H1 (cell line): ENCODE results near the gene MGMT. TPM values are rescaled to one million over a fixed set of nuclear protein-coding genes. Genes with fewer than 3 reads are reported as not detected.

ENCODE experiments used
- CTCF ChIA-PET: fragments of 300-600 bp; sonication (Branson Sonifier 250); formaldehyde crosslinking; loops from one replicate; lab custom pipeline; 2021; ENCODE audit not compliant: partially characterized antibody; lab: Charles Lee
- POLR2A ChIA-PET: fragments of 300-600 bp; sonication (Branson Sonifier 250); formaldehyde crosslinking; loops from one replicate; lab custom pipeline; 2021; ENCODE audit warnings: inconsistent platforms; ENCODE audit not compliant: partially characterized antibody; lab: Charles Lee
- DNase-seq, 2 experiments: peaks; one replicate each; pipeline versions ENCODE4 v3.0.0 to v3.0.0-alpha.2; 2010 to 2022; ENCODE audit warnings: low spot score in 2 of 2, low read depth in 1 of 2, mixed read lengths in 1 of 2
- FAIRE-seq: peaks from 2 replicates; lab custom pipeline; 2011; peaks lifted over from hg19 to GRCh38; lab: Jason Lieb, UNC
- H2AFZ ChIP-seq: 2 replicates; pipeline ENCODE4 v1.8.1; 2012; ENCODE audit warnings: low read length, inconsistent platforms
- H2AK5ac ChIP-seq: 2 replicates; pipeline ENCODE4 v1.6.1; 2013; ENCODE audit warnings: low read depth, low read length
- H2BK120ac ChIP-seq: replicated peaks from 2 replicates; pipeline ENCODE3; 2013; ENCODE audit warnings: low read depth, low read length, inconsistent platforms
- H2BK12ac ChIP-seq: 2 replicates; pipeline ENCODE4 v1.6.1; 2013; ENCODE audit warnings: low read depth, low read length
- H2BK15ac ChIP-seq: 2 replicates; pipeline ENCODE4 v1.6.1; 2013; ENCODE audit warnings: low read length
- H2BK20ac ChIP-seq: 2 replicates; pipeline ENCODE4 v1.6.1; 2013; ENCODE audit warnings: low read length
- H2BK5ac ChIP-seq: 2 replicates; pipeline ENCODE4 v1.6.1; 2013; ENCODE audit warnings: low read depth, low read length
- H3K14ac ChIP-seq: 2 replicates; pipeline ENCODE4 v1.6.1; 2013; ENCODE audit warnings: inconsistent platforms; ENCODE audit not compliant: insufficient read length
- H3K18ac ChIP-seq: 2 replicates; pipeline ENCODE4 v1.6.1; 2013; ENCODE audit warnings: low read length; ENCODE audit errors: extremely low read depth
- H3K23ac ChIP-seq: 2 replicates; pipeline ENCODE4 v1.6.1; 2013; ENCODE audit warnings: inconsistent platforms; ENCODE audit not compliant: insufficient read length
- H3K23me2 ChIP-seq: 2 replicates; pipeline ENCODE4 v1.6.1; 2013; ENCODE audit warnings: low read depth, low read length
- H3K27ac ChIP-seq: 2 replicates; pipeline ENCODE4 v1.6.1; 2011; ENCODE audit warnings: low read depth, low read length, inconsistent platforms
- H3K27me3 ChIP-seq, 4 experiments: replicated peaks in 1 of 4; 1 replicate in 1 of 4; 2 replicates in 3 of 4; pipeline versions ENCODE4 v1.6.1 to v1.8.1; 2011 to 2013; ENCODE audit warnings: low read length in 3 of 4, mild to moderate bottlenecking in 3 of 4, inconsistent platforms in 2 of 4, mixed read lengths in 2 of 4, moderate library complexity in 1 of 4; ENCODE audit not compliant: control insufficient read depth in 3 of 4, insufficient read depth in 3 of 4; ENCODE audit errors: extremely low read depth in 1 of 4
- H3K36me3 ChIP-seq, 4 experiments: 2 replicates each; pipeline versions ENCODE4 v1.6.1 to v1.8.1; 2011 to 2013; ENCODE audit warnings: mild to moderate bottlenecking in 4 of 4, low read length in 3 of 4, moderate library complexity in 2 of 4, control low read depth in 1 of 4, inconsistent platforms in 1 of 4; ENCODE audit not compliant: insufficient read depth in 4 of 4, control insufficient read depth in 2 of 4
- H3K4ac ChIP-seq: replicated peaks from 2 replicates; pipeline ENCODE3; 2013; ENCODE audit warnings: low read length, low read depth, mixed read lengths, inconsistent platforms; ENCODE audit not compliant: insufficient read length
- H3K4me1 ChIP-seq, 4 experiments: replicated peaks in 1 of 4; 1 replicate in 1 of 4; 2 replicates in 3 of 4; pipeline versions ENCODE4 v1.6.1 to v1.8.1; 2011 to 2013; ENCODE audit warnings: low read length in 3 of 4, inconsistent platforms in 2 of 4, mixed read lengths in 1 of 4; ENCODE audit not compliant: insufficient read depth in 4 of 4, control insufficient read depth in 3 of 4
- H3K4me2 ChIP-seq, 2 experiments: 2 replicates each; pipeline versions ENCODE4 v1.6.1 to v1.8.1; 2011 to 2013; ENCODE audit warnings: low read depth in 2 of 2, low read length in 2 of 2, control low read depth in 1 of 2, inconsistent platforms in 1 of 2, mild to moderate bottlenecking in 1 of 2; ENCODE audit not compliant: insufficient read depth in 1 of 2
- H3K4me3 ChIP-seq, 4 experiments: fragments of 200-600, 300-600 bp in 1 of 4; sonication (generic), shearing (Covaris generic), sonication (Bioruptor Twin) in 1 of 4; 2 replicates each; pipeline versions ENCODE4 v1.5.1 to v1.8.1; 2011 to 2016; ENCODE audit warnings: low read length in 4 of 4, low read depth in 3 of 4, control low read depth in 2 of 4, inconsistent platforms in 2 of 4, mild to moderate bottlenecking in 2 of 4, mixed read lengths in 1 of 4, moderate library complexity in 1 of 4; ENCODE audit not compliant: insufficient read depth in 2 of 4; ENCODE audit errors: extremely low read depth in 1 of 4
- H3K56ac ChIP-seq: replicated peaks from 2 replicates; pipeline ENCODE3; 2013; ENCODE audit warnings: low read depth, mild to moderate bottlenecking, mixed read lengths, low read length, inconsistent platforms; ENCODE audit not compliant: insufficient read length
- H3K79me1 ChIP-seq: 2 replicates; pipeline ENCODE4 v1.6.1; 2013; ENCODE audit warnings: low read depth, low read length, control low read depth
- H3K79me2 ChIP-seq, 2 experiments: 2 replicates each; pipeline versions ENCODE4 v1.6.1 to v1.8.1; 2012 to 2013; ENCODE audit warnings: low read length in 2 of 2, mild to moderate bottlenecking in 2 of 2, inconsistent platforms in 1 of 2; ENCODE audit not compliant: insufficient read depth in 2 of 2, control insufficient read depth in 1 of 2
- H3K9ac ChIP-seq, 4 experiments: replicated peaks in 1 of 4; 1 replicate in 1 of 4; 2 replicates in 3 of 4; pipeline versions ENCODE4 v1.6.1 to v1.8.1; 2011 to 2013; ENCODE audit warnings: low read depth in 3 of 4, low read length in 3 of 4, control low read depth in 2 of 4, mild to moderate bottlenecking in 2 of 4, moderate library complexity in 2 of 4, inconsistent platforms in 1 of 4; ENCODE audit errors: extremely low read depth in 1 of 4
- H3K9me3 ChIP-seq, 2 experiments: 2 replicates each; pipeline versions ENCODE4 v1.6.1 to v1.8.1; 2012 to 2013; ENCODE audit warnings: mild to moderate bottlenecking in 2 of 2, moderate library complexity in 2 of 2, control low read depth in 1 of 2, inconsistent platforms in 1 of 2, low read depth in 1 of 2, low read length in 1 of 2, mixed read lengths in 1 of 2; ENCODE audit not compliant: insufficient read depth in 2 of 2
- H4K20me1 ChIP-seq, 2 experiments: replicated peaks in 1 of 2; 2 replicates each; pipeline versions ENCODE3 to v1.8.1; 2011 to 2013; ENCODE audit warnings: inconsistent platforms in 2 of 2, low read length in 2 of 2, mild to moderate bottlenecking in 1 of 2; ENCODE audit not compliant: insufficient read depth in 2 of 2, control insufficient read depth in 1 of 2
- H4K5ac ChIP-seq: 2 replicates; pipeline ENCODE4 v1.6.1; 2013; ENCODE audit warnings: low read length, low read depth, mixed read lengths, inconsistent platforms; ENCODE audit not compliant: insufficient read length
- H4K8ac ChIP-seq: 2 replicates; pipeline ENCODE4 v1.8.0; 2013; ENCODE audit warnings: mild to moderate bottlenecking, moderate library complexity, low read length, inconsistent platforms; ENCODE audit not compliant: insufficient read depth; ENCODE audit errors: extremely low read depth
- H4K91ac ChIP-seq: replicated peaks from 2 replicates; pipeline ENCODE3; 2013; ENCODE audit warnings: low read length, mixed read lengths, inconsistent platforms; ENCODE audit not compliant: insufficient read length
- BACH1 ChIP-seq: IDR thresholded peaks from 2 replicates; pipeline ENCODE4 v1.6.1; 2012; ENCODE audit warnings: low read length, improper control_type of control experiment
- CBX5 ChIP-seq: fragments of 300-800, 300-1000 bp; sonication (generic); IDR thresholded peaks from 2 replicates; pipeline ENCODE4 v1.7.1; 2016; ENCODE audit warnings: antibody characterized with exemption, low read length, low read depth
- CREB1 ChIP-seq: IDR thresholded peaks from 2 replicates; pipeline ENCODE4 v1.6.1; 2012; ENCODE audit warnings: inconsistent platforms
- CTCF ChIP-seq, 3 experiments: IDR thresholded peaks; 1 replicate in 2 of 3; 2 replicates in 1 of 3; pipeline versions ENCODE4 v1.5.1 to v1.6.1; 2011; ENCODE audit warnings: low read length in 3 of 3, mild to moderate bottlenecking in 3 of 3, inconsistent platforms in 2 of 3, low read depth in 1 of 3, moderate library complexity in 1 of 3; ENCODE audit not compliant: insufficient read depth in 1 of 3; ENCODE audit errors: control extremely low read depth in 1 of 3
- GTF2F1 ChIP-seq: IDR thresholded peaks from 2 replicates; pipeline ENCODE4 v1.6.1; 2012; ENCODE audit warnings: low read depth, low read length, improper control_type of control experiment, borderline replicate concordance
- JUN ChIP-seq: IDR thresholded peaks from 2 replicates; pipeline ENCODE4 v1.6.1; 2011; ENCODE audit warnings: low read depth, mild to moderate bottlenecking, improper control_type of control experiment, low read length
- KDM1A ChIP-seq: fragments of 200-600, 300-600 bp; sonication (generic); IDR thresholded peaks from 2 replicates; pipeline ENCODE4 v1.7.1; 2016; ENCODE audit warnings: mild to moderate bottlenecking, low read length, borderline replicate concordance
- KDM5A ChIP-seq: fragments of 200-600 bp; IDR thresholded peaks from 2 replicates; pipeline ENCODE4 v1.7.1; 2012; ENCODE audit warnings: mild to moderate bottlenecking, low read length, inconsistent platforms, mixed read lengths
- POLR2A ChIP-seq, 2 experiments: IDR thresholded peaks; 1 replicate in 1 of 2; 2 replicates in 1 of 2; pipeline ENCODE4 v1.6.1; 2011; ENCODE audit warnings: low read depth in 2 of 2, low read length in 2 of 2, mild to moderate bottlenecking in 2 of 2; ENCODE audit errors: control extremely low read depth in 1 of 2
- POU5F1 ChIP-seq: IDR thresholded peaks from 2 replicates; pipeline ENCODE4 v1.6.1; 2011; ENCODE audit warnings: low read depth, mild to moderate bottlenecking, low read length, moderate library complexity
- RFX5 ChIP-seq: IDR thresholded peaks from 2 replicates; pipeline ENCODE4 v1.6.1; 2011; ENCODE audit warnings: low read depth, low read length, improper control_type of control experiment, borderline replicate concordance
- SP1 ChIP-seq: IDR thresholded peaks from 2 replicates; pipeline ENCODE4 v1.6.1; 2011; ENCODE audit warnings: low read depth, low read length
- SP4 ChIP-seq: IDR thresholded peaks from 2 replicates; pipeline ENCODE4 v1.6.1; 2012; ENCODE audit warnings: low read length, inconsistent platforms
- YY1 ChIP-seq: IDR thresholded peaks from 2 replicates; pipeline ENCODE4 v1.6.1; 2011; ENCODE audit warnings: low read depth, mild to moderate bottlenecking, low read length
- WGBS, 2 experiments: shearing (Covaris generic) in 1 of 2; methylation state at CpG; one replicate each; pipeline versions ENCODE4 v1.1.6 to v1.1.7; 2013 to 2015; ENCODE audit warnings: low lambda C conversion rate in 2 of 2, mixed read lengths in 2 of 2, inconsistent platforms in 1 of 2, low coverage in 1 of 2, missing lambda C conversion rate in 1 of 2; ENCODE audit not compliant: insufficient replicate concordance in 2 of 2, insufficient coverage in 1 of 2, insufficient read length in 1 of 2; ENCODE audit errors: extremely low coverage in 1 of 2, missing lambda C conversion rate in 1 of 2; 5-methylcytosine and 5-hydroxymethylcytosine counted together
- polyA plus RNA-seq, 7 experiments: library from polyadenylated mRNA; depleted of rRNA in 3 of 7; stranded (reverse) in 5 of 7; unstranded in 2 of 7; fragments of >200 nt in 5 of 7; fragments of 200-250 nt in 2 of 7; gene quantifications; 1 replicate in 5 of 7; 2 replicates in 1 of 7; 4 replicates in 1 of 7; pipeline versions ENCODE4 v1.2.1 to v1.2.3, GENCODE V29; 2011 to 2013; ENCODE audit warnings: missing spikeins in 2 of 7, mixed read lengths in 2 of 7
- total RNA-seq: library from RNA; stranded (reverse); fragmentation: NEBNext Ultra II Directional; extraction: Animal tissue kit (Norgen Biotek cat#: 25700); gene quantifications from 2 replicates; pipeline ENCODE4 v1.2.1, GENCODE V29; 2021

The MGMT gene
- total and polyA plus RNA-seq, 2 of the 8 experiments (the other 6 are each of a cell fraction or from before 2014, with no cell fraction given), result 9.9 to 10.7 TPM

DNA sequence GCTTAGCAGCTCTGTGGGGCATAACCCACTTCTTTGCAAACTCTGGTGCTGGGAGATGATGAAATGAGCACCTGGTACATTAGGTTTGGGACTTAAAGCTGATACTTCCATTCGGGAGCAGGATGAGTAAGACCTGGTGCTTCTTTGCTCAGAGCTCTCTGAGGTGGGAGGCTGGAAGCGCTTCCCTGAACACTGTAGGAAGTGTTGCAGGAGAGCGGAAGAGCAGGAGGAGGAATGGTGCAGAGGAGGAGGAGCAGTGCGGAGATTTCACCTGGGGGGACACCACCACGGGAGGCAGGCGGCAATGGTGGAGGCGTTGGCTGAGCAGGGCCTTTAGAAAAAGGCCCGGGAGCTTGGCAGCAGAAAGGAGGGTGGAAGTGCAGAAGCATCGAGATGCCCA lies 142.5 kb downstream of the MGMT start:
- 92% methylated on average over 9 of the region's 9 CpGs; no CpG with 5 or more reads in 1 of the 2 experiments for WGBS, 2 experiments
- no peak for TF ChIP-seq SP1
- no peak for TF ChIP-seq SP4
- no peak for TF ChIP-seq JUN
- no peak for TF ChIP-seq GTF2F1
- TF ChIP-seq BACH1, result no peak
- TF ChIP-seq CTCF (IDR thresholded peaks at IDR 0.05; ENCODE audit: control extremely low read depth in 1 of 3, insufficient read depth in 1 of 3, low read depth in 1 of 3, low read length in 3 of 3), result no peak
- TF ChIP-seq POLR2A (IDR thresholded peaks at IDR 0.05; ENCODE audit: control extremely low read depth in 1 of 2, low read depth in 2 of 2, low read length in 2 of 2), result no peak
- no peak for TF ChIP-seq KDM5A
- no peak for TF ChIP-seq YY1
- TF ChIP-seq POU5F1, result no peak
- no peak for TF ChIP-seq RFX5
- no peak for TF ChIP-seq KDM1A
- no peak for TF ChIP-seq CBX5
- TF ChIP-seq CREB1, result no peak

More for the DNA sequence above, 142.5 kb downstream of the MGMT start:
- H4K91ac ChIP-seq, result no peak overlapping the region
- no peak overlapping the region for H3K4me3 ChIP-seq
- DNase-seq (no peak), FAIRE-seq (no peak)
- no peak overlapping the region for H2BK12ac ChIP-seq
- no peak overlapping the region for H3K18ac ChIP-seq
- no peaks in the 10 kb centered on the region for H4K20me1 ChIP-seq
- H3K27ac ChIP-seq, result no peak overlapping the region
- H3K27me3 ChIP-seq, result no peaks in the 10 kb centered on the region
- no peak overlapping the region for H2BK15ac ChIP-seq
- ChIA-PET POLR2A (no interaction called here), CTCF (interaction anchor here (1.1 kb wide), 1 partner anchor 52 kb away, joined by 3 read pairs; no protein-coding TSS in a partner anchor)
- H3K79me2 ChIP-seq, result no peaks in the 10 kb centered on the region
- H2AK5ac ChIP-seq, result no peak overlapping the region
- H3K4me2 ChIP-seq, result no peak overlapping the region
- no peak overlapping the region for H3K23ac ChIP-seq
- H3K4me1 ChIP-seq, result peaks cover 0 to 5% (median 1%) of the 10 kb centered on the region in 4 experiments; a peak in 1 of 7 replicates
- no peak overlapping the region for H4K8ac ChIP-seq
- H4K5ac ChIP-seq, result no peak overlapping the region
- H3K14ac ChIP-seq, result no peak overlapping the region
- H3K36me3 ChIP-seq, result no peaks in the 10 kb centered on the region
- no peak overlapping the region for H3K56ac ChIP-seq
- H2BK120ac ChIP-seq, result no peak overlapping the region
- H3K9me3 ChIP-seq, result no peaks in the 10 kb centered on the region
- no peaks in the 10 kb centered on the region for H3K23me2 ChIP-seq
- no peak overlapping the region for H3K9ac ChIP-seq
- H2AFZ ChIP-seq, result no peak overlapping the region
- H2BK5ac ChIP-seq, result no peak overlapping the region
- H2BK20ac ChIP-seq, result no peak overlapping the region
- no peak overlapping the region for H3K4ac ChIP-seq
- H3K79me1 ChIP-seq, result no peaks in the 10 kb centered on the region
